ACHN (cell line): ENCODE results near the gene PRKRIP1.

Experiments used
- DNase-seq: peaks from one replicate; pipeline ENCODE4 v3.0.0-alpha.2; 2015
- in situ Hi-C: cut with HindIII; loops from 2 replicates; pipeline ENCODE4 v1.10.0; 2017; ENCODE audit warnings: low sequenced_read_pairs, low pct_ligation_motif_present, low pct_unique_long_range_greater_than_20kb

PRKRIP1 gene

GRCh38 chr7:102425639-102426267, 29.6 kb downstream of the PRKRIP1 start:
- DNase-seq: no peak

GRCh38 chr7:102426268-102427018, 30.3 kb downstream of the PRKRIP1 start:
- DNase-seq: no peak

More at GRCh38 chr7:102425639-102426267, 29.6 kb downstream of the PRKRIP1 start:
- in situ Hi-C loops: no loop called here

GRCh38 chr7:102427019-102427405, 30.8 kb downstream of the PRKRIP1 start:
- in situ Hi-C loops: no loop called here
- DNase-seq: no peak

More at GRCh38 chr7:102426268-102427018, 30.3 kb downstream of the PRKRIP1 start:
- in situ Hi-C loops: no loop called here

- DNase-seq: no peak
- in situ Hi-C loops: no loop called here
Measured at GRCh38 chr7:102429141-102429899, 33.2 kb downstream of the PRKRIP1 start.

- in situ Hi-C loops: no loop called here
- peak; percentile 57 for DNase-seq
Measured at GRCh38 chr7:102431617-102432298, 35.6 kb downstream of the PRKRIP1 start.

GRCh38 chr7:102432442-102433218, 36.5 kb downstream of the PRKRIP1 start:
- in situ Hi-C loops: no loop called here
- peak; percentile 51 for DNase-seq

- in situ Hi-C loops: no loop called here
Measured at GRCh38 chr7:102433219-102434038, 37.3 kb downstream of the PRKRIP1 start, which contains the start of gene ORAI2. Gene ORAI2 (plus strand): TSS chr7:102433575. CDS start chr7:102438957, 5,382 bp downstream.

GRCh38 chr7:102434039-102434486, 37.9 kb downstream of the PRKRIP1 start:
- DNase-seq: no peak
- in situ Hi-C loops: no loop called here

More at GRCh38 chr7:102433219-102434038, 37.3 kb downstream of the PRKRIP1 start, which contains the start of gene ORAI2:
- peak; percentile 87 for DNase-seq

- in situ Hi-C loops: no loop called here
- DNase-seq: no peak
Measured at GRCh38 chr7:102436118-102436517, 40.0 kb downstream of the PRKRIP1 start.

- in situ Hi-C loops: no loop called here
- peak; percentile 89 for DNase-seq
Measured at GRCh38 chr7:102439963-102440795, 44.0 kb downstream of the PRKRIP1 start.

- in situ Hi-C loops: no loop called here
- DNase-seq: no peak
Measured at GRCh38 chr7:102444961-102445673, 49.0 kb downstream of the PRKRIP1 start.

GRCh38 chr7:102445674-102446071, 49.5 kb downstream of the PRKRIP1 start:
- in situ Hi-C loops: no loop called here
- DNase-seq: no peak

GRCh38 chr7:102446387-102447156, 50.4 kb downstream of the PRKRIP1 start:
- no peak for DNase-seq
- in situ Hi-C loops: no loop called here

- in situ Hi-C loops: no loop called here
- DNase-seq: no peak
Measured at GRCh38 chr7:102447311-102447710, 51.1 kb downstream of the PRKRIP1 start.

- in situ Hi-C loops: no loop called here
- no peak for DNase-seq
Measured at GRCh38 chr7:102449136-102449535, 53.0 kb downstream of the PRKRIP1 start.
